Testis (tissue), 3 donors: ENCODE data around the gene DUS1L. TPM values are rescaled to one million over a fixed set of nuclear protein-coding genes. Genes with fewer than 3 reads are reported as not detected.

Source experiments
- DNase-seq: peaks from one replicate; pipeline ENCODE4 v3.0.0-alpha.2; 2019
- H3K27ac ChIP-seq, 2 donors: fragments of 200-600 bp; sonication (generic); one replicate each; pipeline ENCODE4 v1.5.1; 2019
- H3K27me3 ChIP-seq: fragments of 200-600 bp; sonication (generic); one replicate; pipeline ENCODE4 v1.5.1; 2019
- H3K36me3 ChIP-seq: fragments of 200-600 bp; sonication (generic); one replicate; pipeline ENCODE4 v1.5.1; 2017; ENCODE audit warnings: low read depth; ENCODE audit errors: missing control alignments
- H3K4me1 ChIP-seq: fragments of 200-600 bp; sonication (generic); one replicate; pipeline ENCODE4 v1.5.1; 2019
- H3K4me3 ChIP-seq, 2 donors: fragments of 200-600 bp; sonication (generic); one replicate each; pipeline ENCODE4 v1.5.1; 2017 to 2019
- H3K9me3 ChIP-seq: fragments of 200-600 bp; sonication (generic); one replicate; pipeline ENCODE4 v1.5.1; 2017
- CTCF ChIP-seq, 3 experiments: fragments of 450-650 bp in 2 of 3; fragments of 200-600 bp in 1 of 3; sonication (generic) in 1 of 3; IDR thresholded peaks; one replicate each; pipeline ENCODE4 v1.5.1; 2016 to 2019; ENCODE audit warnings: antibody characterized with exemption in 3 of 3, mild to moderate bottlenecking in 2 of 3, moderate library complexity in 1 of 3
- POLR2A ChIP-seq: fragments of 450-650 bp; IDR thresholded peaks from one replicate; pipeline ENCODE4 v1.6.1; 2017; ENCODE audit warnings: antibody characterized with exemption, mild to moderate bottlenecking, moderate library complexity
- WGBS, 2 donors: methylation state at CpG; one replicate each; pipeline ENCODE4 v1.1.5; 2018; 5-methylcytosine and 5-hydroxymethylcytosine counted together
- intact Hi-C: fragments of 100-400 bp; cut with DNase I; formaldehyde crosslinking; loops from one replicate; pipeline ENCODE4 v1.15.1; 2023; ENCODE audit warnings: low total_unique reads
- polyA plus RNA-seq: library from polyadenylated mRNA; stranded (reverse); fragments of 350-450 nt; fragmentation: Illumina TruSeq; extraction: RNeasy Lipid Tissue Mini Kit (QIAGEN cat#74804); gene quantifications from one replicate; pipeline ENCODE4 v1.2.3, GENCODE V29; 2014; ENCODE audit warnings: low read depth, low replicate concordance; ENCODE audit not compliant: insufficient read depth
- total RNA-seq, 2 donors: library from RNA; depleted of rRNA; stranded (reverse); fragments of >200 nt; gene quantifications; one replicate each; pipeline ENCODE4 v1.2.3, GENCODE V29; 2016

Gene DUS1L
- total and polyA plus RNA-seq, 3 donors from 2014 or later, result 117 to 132 (median 127) TPM

GRCh38 chr17:82082456-82082855 is 16.9 kb upstream of the DUS1L start:
- Histone ChIP-seq H3K27me3 (no peaks in the 10 kb centered on the region), H3K9me3 (no peaks in the 10 kb centered on the region), H3K4me1 (peaks cover 10% of the 10 kb centered on the region), H3K4me3 (no peak overlapping the region), H3K36me3 (no peaks in the 10 kb centered on the region), H3K27ac (no peak overlapping the region)
- WGBS, 2 donors, result 92% methylated on average over 19 of the region's 19 CpGs; no CpG with 5 or more reads in 1 of the 2 donors
- DNase-seq, result no peak
- TF ChIP-seq POLR2A (no peak), CTCF (IDR thresholded peaks at IDR 0.05) (no peak)
- intact Hi-C loops, result no loop called here

GRCh38 chr17:82081966-82082365 is 16.4 kb upstream of the DUS1L start:
- 92% methylated on average over 21 of the region's 22 CpGs; no CpG with 5 or more reads in 1 of the 2 donors for WGBS, 2 donors
- H3K36me3 ChIP-seq, result no peaks in the 10 kb centered on the region
- no peaks in the 10 kb centered on the region for H3K27me3 ChIP-seq
- H3K4me1 ChIP-seq, result peaks cover 15% of the 10 kb centered on the region
- DNase-seq, result no peak
- H3K9me3 ChIP-seq, result no peaks in the 10 kb centered on the region
- intact Hi-C loops, result no loop called here
- no peak overlapping the region for H3K4me3 ChIP-seq
- no peak overlapping the region for H3K27ac ChIP-seq
- TF ChIP-seq POLR2A (no peak), CTCF (IDR thresholded peaks at IDR 0.05) (no peak)

- intact Hi-C loops, result no loop called here
- 88 to 95% methylated on average over 4 to 18 of the region's 20 CpGs for WGBS, 2 donors
- TF ChIP-seq CTCF (IDR thresholded peaks at IDR 0.05) (no peak), POLR2A (no peak)
- Histone ChIP-seq H3K27me3 (no peaks in the 10 kb centered on the region), H3K4me3 (no peak overlapping the region), H3K4me1 (peaks cover 19% of the 10 kb centered on the region), H3K27ac (no peak overlapping the region), H3K9me3 (no peaks in the 10 kb centered on the region), H3K36me3 (no peaks in the 10 kb centered on the region)
- DNase-seq, result no peak
Observed at GRCh38 chr17:82081546-82081945, 15.9 kb upstream of the DUS1L start.

DNA sequence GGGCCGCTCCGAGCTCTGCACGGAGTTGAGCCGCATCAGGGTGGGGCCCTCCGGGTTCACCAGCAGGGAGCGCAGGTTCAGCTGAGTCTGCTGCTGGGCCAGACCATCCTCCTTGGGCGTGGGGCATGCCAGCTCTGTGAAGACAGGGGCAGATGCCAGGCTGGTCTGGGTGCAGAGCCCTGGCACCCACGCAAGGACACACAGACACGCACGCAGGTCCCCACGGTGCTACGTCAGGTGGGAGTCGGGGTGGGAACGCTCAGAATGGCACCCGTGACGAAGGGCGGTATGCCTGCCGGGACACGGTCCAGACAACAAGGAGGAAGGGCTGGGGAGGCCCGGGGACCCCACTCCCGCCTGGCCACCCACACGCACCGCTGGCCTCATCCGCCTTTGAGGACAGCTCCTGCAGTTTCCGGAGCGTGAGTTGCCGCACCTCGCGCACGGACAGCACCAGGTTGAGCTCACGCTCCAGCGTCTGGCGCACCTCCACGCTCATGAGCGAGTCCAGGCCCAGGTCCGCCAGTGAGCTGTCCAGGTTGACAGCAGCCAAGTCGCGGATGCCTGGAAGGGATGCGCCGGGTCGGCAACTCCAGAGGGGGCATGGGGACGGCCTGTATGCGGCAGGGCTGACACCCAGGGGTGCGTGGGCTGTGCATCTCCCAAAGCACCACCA is 15.3 kb upstream of the DUS1L start:
- intact Hi-C loops, result no loop called here
- H3K36me3 ChIP-seq, result no peaks in the 10 kb centered on the region
- peaks cover 22% of the 10 kb centered on the region for H3K4me1 ChIP-seq
- 93 to 95% methylated on average over 30 to 41 of the region's 44 CpGs for WGBS, 2 donors
- H3K4me3 ChIP-seq, result no peak overlapping the region
- no peaks in the 10 kb centered on the region for H3K9me3 ChIP-seq
- no peak for TF ChIP-seq POLR2A
- TF ChIP-seq CTCF (IDR thresholded peaks at IDR 0.05), result no peak
- no peak overlapping the region for H3K27ac ChIP-seq
- H3K27me3 ChIP-seq, result no peaks in the 10 kb centered on the region
- no peak for DNase-seq
